H9 (cell line): ENCODE results near the gene GSTK1. TPM values are rescaled to one million over a fixed set of nuclear protein-coding genes. Genes with fewer than 3 reads are reported as not detected.

Experiments
- DNase-seq: peaks from one replicate; pipeline ENCODE4 v3.0.0-alpha.2; 2017
- H2AFZ ChIP-seq: one replicate; pipeline ENCODE4 v1.6.1; 2013; ENCODE audit warnings: mild to moderate bottlenecking, low read length, control low read depth, moderate library complexity
- H2AK5ac ChIP-seq: 2 replicates; pipeline ENCODE4 v1.6.1; 2013; ENCODE audit warnings: low read length, control low read depth, mixed read lengths; ENCODE audit not compliant: insufficient read length
- H2BK120ac ChIP-seq: one replicate; pipeline ENCODE4 v1.6.1; 2013; ENCODE audit warnings: low read depth, mild to moderate bottlenecking, low read length, control low read depth, inconsistent platforms; ENCODE audit not compliant: poor library complexity, severe bottlenecking
- H2BK12ac ChIP-seq: 2 replicates; pipeline ENCODE4 v1.6.1; 2013; ENCODE audit warnings: low read length, control low read depth, mixed read lengths, low read depth; ENCODE audit not compliant: insufficient read length
- H2BK15ac ChIP-seq: 2 replicates; pipeline ENCODE4 v1.6.1; 2013; ENCODE audit warnings: low read depth, low read length, control low read depth
- H2BK20ac ChIP-seq: one replicate; pipeline ENCODE4 v1.6.1; 2013; ENCODE audit warnings: low read depth, mild to moderate bottlenecking, low read length, control low read depth, inconsistent platforms; ENCODE audit not compliant: poor library complexity, severe bottlenecking
- H2BK5ac ChIP-seq: 2 replicates; pipeline ENCODE4 v1.6.1; 2013; ENCODE audit warnings: low read length, control low read depth, mixed read lengths; ENCODE audit not compliant: insufficient read length
- H3K14ac ChIP-seq: 2 replicates; pipeline ENCODE4 v1.6.1; 2013; ENCODE audit warnings: low read length, control low read depth; ENCODE audit not compliant: insufficient read depth
- H3K18ac ChIP-seq: 2 replicates; pipeline ENCODE4 v1.6.1; 2013; ENCODE audit warnings: low read depth, mild to moderate bottlenecking, mixed read lengths, low read length, control low read depth; ENCODE audit not compliant: insufficient read length
- H3K23ac ChIP-seq: 2 replicates; pipeline ENCODE4 v1.6.1; 2013; ENCODE audit warnings: low read length, control low read depth, mixed read lengths, low read depth; ENCODE audit not compliant: insufficient read length
- H3K23me2 ChIP-seq: 2 replicates; pipeline ENCODE4 v1.6.1; 2013; ENCODE audit warnings: low read depth, mild to moderate bottlenecking, mixed read lengths, low read length, control low read depth; ENCODE audit not compliant: insufficient read length, poor library complexity, severe bottlenecking
- H3K27ac ChIP-seq: 2 replicates; pipeline ENCODE4 v1.5.1; 2013; ENCODE audit warnings: low read length, control low read depth, mixed read lengths, low read depth; ENCODE audit not compliant: insufficient read length
- H3K27me3 ChIP-seq: 2 replicates; pipeline ENCODE4 v1.6.1; 2013; ENCODE audit warnings: low read length, control low read depth, inconsistent platforms; ENCODE audit not compliant: insufficient read depth
- H3K4ac ChIP-seq: 2 replicates; pipeline ENCODE4 v1.6.1; 2013; ENCODE audit warnings: low read depth, mild to moderate bottlenecking, control low read depth, inconsistent platforms, low read length, moderate library complexity
- H3K4me1 ChIP-seq: 2 replicates; pipeline ENCODE4 v1.6.1; 2013; ENCODE audit warnings: low read length, control low read depth, inconsistent platforms; ENCODE audit not compliant: insufficient read depth
- H3K4me2 ChIP-seq: 2 replicates; pipeline ENCODE4 v1.6.1; 2013; ENCODE audit warnings: low read length, control low read depth, mixed read lengths; ENCODE audit not compliant: insufficient read length, insufficient read depth
- H3K56ac ChIP-seq: 2 replicates; pipeline ENCODE4 v1.6.1; 2013; ENCODE audit warnings: low read depth, mild to moderate bottlenecking, mixed read lengths, low read length, control low read depth; ENCODE audit not compliant: insufficient read length
- H3K79me1 ChIP-seq: 2 replicates; pipeline ENCODE4 v1.6.1; 2013; ENCODE audit warnings: low read depth, mild to moderate bottlenecking, moderate library complexity, low read length, control low read depth, inconsistent platforms; ENCODE audit not compliant: insufficient read depth, poor library complexity, severe bottlenecking
- H3K79me2 ChIP-seq: 2 replicates; pipeline ENCODE4 v1.6.1; 2013; ENCODE audit warnings: low read length, control low read depth, inconsistent platforms; ENCODE audit not compliant: insufficient read depth
- H3K9ac ChIP-seq: 2 replicates; pipeline ENCODE4 v1.6.1; 2013; ENCODE audit warnings: low read length, control low read depth, mixed read lengths; ENCODE audit not compliant: insufficient read length; ENCODE audit errors: extremely low read depth
- H3K9me3 ChIP-seq: one replicate; pipeline ENCODE4 v1.6.1; 2013; ENCODE audit warnings: low read depth, low read length, inconsistent platforms; ENCODE audit not compliant: control insufficient read depth
- H3T11ph ChIP-seq: one replicate; pipeline ENCODE4 v1.6.1; 2013; ENCODE audit warnings: mild to moderate bottlenecking, low read length, control low read depth, inconsistent platforms
- H4K20me1 ChIP-seq: one replicate; pipeline ENCODE4 v1.6.1; 2013; ENCODE audit not compliant: control insufficient read depth, insufficient read length, insufficient read depth
- H4K5ac ChIP-seq: 2 replicates; pipeline ENCODE4 v1.6.1; 2013; ENCODE audit warnings: low read depth, mild to moderate bottlenecking, mixed read lengths, low read length, control low read depth; ENCODE audit not compliant: insufficient read length
- H4K8ac ChIP-seq: replicated peaks from 2 replicates; pipeline ENCODE4 v1.6.1; 2013; ENCODE audit warnings: low read length, control low read depth, mixed read lengths, low read depth; ENCODE audit not compliant: insufficient read length
- H4K91ac ChIP-seq: 2 replicates; pipeline ENCODE4 v1.6.1; 2013; ENCODE audit warnings: low read depth, mild to moderate bottlenecking, moderate library complexity, mixed read lengths, low read length, control low read depth; ENCODE audit not compliant: insufficient read length
- H3K27ac Mint-ChIP-seq, 3 experiments: 2 replicates in 2 of 3; 3 replicates in 1 of 3; pipeline ENCODE4 v1.8.0; 2020 to 2021; ENCODE audit warnings: mixed read lengths in 3 of 3, mild to moderate bottlenecking in 1 of 3, moderate library complexity in 1 of 3
- H3K27me3 Mint-ChIP-seq: 2 replicates; pipeline ENCODE4 v1.8.0; 2021; ENCODE audit warnings: low read depth, mild to moderate bottlenecking, moderate library complexity, mixed read lengths
- H3K36me3 Mint-ChIP-seq, 3 experiments: 2 replicates in 2 of 3; 3 replicates in 1 of 3; pipeline ENCODE4 v1.8.0; 2020 to 2021; ENCODE audit warnings: low read depth in 3 of 3, mixed read lengths in 3 of 3; ENCODE audit not compliant: insufficient read depth in 1 of 3
- H3K4me1 Mint-ChIP-seq, 2 experiments: 2 replicates each; pipeline ENCODE4 v1.8.0; 2020; ENCODE audit warnings: mixed read lengths in 2 of 2
- H3K4me3 Mint-ChIP-seq, 2 experiments: 2 replicates in 1 of 2; 3 replicates in 1 of 2; pipeline ENCODE4 v1.8.0; 2020 to 2021; ENCODE audit warnings: mild to moderate bottlenecking in 2 of 2, mixed read lengths in 2 of 2, moderate library complexity in 1 of 2
- H3K9me3 Mint-ChIP-seq, 2 experiments: 2 replicates in 1 of 2; 3 replicates in 1 of 2; pipeline ENCODE4 v1.8.0; 2020; ENCODE audit warnings: mild to moderate bottlenecking in 2 of 2, mixed read lengths in 2 of 2, moderate library complexity in 1 of 2
- CTCF ChIP-seq: fragments of 200-600 bp; sonication (generic); conservative IDR thresholded peaks from 3 replicates; pipeline ENCODE4 v1.8.0; 2021; ENCODE audit warnings: antibody characterized with exemption, mild to moderate bottlenecking
- total RNA-seq: library from RNA; stranded (reverse); gene quantifications from 2 replicates; pipeline ENCODE4 v1.2.1, GENCODE V29; 2021

Gene GSTK1
- total RNA-seq, 1 experiment from 2014 or later, result 36.1 TPM

- H2AFZ ChIP-seq, result no peak overlapping the region
- no peak overlapping the region for H2BK15ac ChIP-seq
- Mint-ChIP-seq H3K4me3 (no peak overlapping the region), H3K27ac (no peak overlapping the region), H3K9me3 (peaks cover 15 to 17% of the 10 kb centered on the region in 2 experiments), H3K4me1 (peaks cover 3 to 7% of the 10 kb centered on the region in 2 experiments; a peak in 3 of 4 replicates), H3K27me3 (peaks cover 12% of the 10 kb centered on the region), H3K36me3 (peaks cover 0 to 7% (median 0%) of the 10 kb centered on the region in 3 experiments; a peak in 4 of 7 replicates)
- no peak overlapping the region for H3T11ph ChIP-seq
- H3K27ac ChIP-seq, result no peak overlapping the region
- H4K91ac ChIP-seq, result no peak overlapping the region
- H3K23ac ChIP-seq, result no peak overlapping the region
- no peak overlapping the region for H4K8ac ChIP-seq
- no peak overlapping the region for H2BK120ac ChIP-seq
- H3K4me2 ChIP-seq, result no peak overlapping the region
- no peaks in the 10 kb centered on the region for H3K27me3 ChIP-seq
- no peak overlapping the region for H3K14ac ChIP-seq
- no peak overlapping the region for H2BK5ac ChIP-seq
- no peak overlapping the region for H2BK20ac ChIP-seq
- no peak for TF ChIP-seq CTCF
- H3K9ac ChIP-seq, result no peak overlapping the region
- H3K18ac ChIP-seq, result no peak overlapping the region
- H3K9me3 ChIP-seq, result no peaks in the 10 kb centered on the region
- H3K56ac ChIP-seq, result no peak overlapping the region
- H4K5ac ChIP-seq, result no peak overlapping the region
- H3K79me2 ChIP-seq, result no peaks in the 10 kb centered on the region
- no peak overlapping the region for H2BK12ac ChIP-seq
- no peak overlapping the region for H2AK5ac ChIP-seq
- no peaks in the 10 kb centered on the region for H4K20me1 ChIP-seq
- no peak for DNase-seq
- H3K79me1 ChIP-seq, result no peaks in the 10 kb centered on the region
- no peaks in the 10 kb centered on the region for H3K4me1 ChIP-seq
- no peak overlapping the region for H3K4ac ChIP-seq
- no peaks in the 10 kb centered on the region for H3K23me2 ChIP-seq
Measured at GRCh38 chr7:143237366-143237765, 25.9 kb upstream of the GSTK1 start.
